Osteoblast (primary cell): ENCODE measurements around the gene FAR1. TPM values are rescaled to one million over a fixed set of nuclear protein-coding genes. Genes with fewer than 3 reads are reported as not detected.
"Not testable (repeated sequence)": the region's sequence is repeated elsewhere in the genome, so short reads cannot be mapped to it uniquely, and the experiment has no call there.

Experiments used
- DNase-seq: peaks from one replicate; pipeline ENCODE4 v3.0.0; 2011; ENCODE audit warnings: low spot score, mixed read lengths; ENCODE audit not compliant: insufficient read length; ENCODE audit errors: missing footprints
- H2AFZ ChIP-seq: 2 replicates; pipeline ENCODE4 v1.6.0; 2011; ENCODE audit warnings: mild to moderate bottlenecking, low read length
- H3K27ac ChIP-seq: 2 replicates; pipeline ENCODE4 v1.5.1; 2011; ENCODE audit warnings: mild to moderate bottlenecking, low read depth, low read length, moderate library complexity
- H3K27me3 ChIP-seq: 2 replicates; pipeline ENCODE4 v1.6.0; 2012; ENCODE audit warnings: mild to moderate bottlenecking, control low read depth, inconsistent platforms, low read length, moderate library complexity; ENCODE audit not compliant: insufficient read depth
- H3K36me3 ChIP-seq: 2 replicates; pipeline ENCODE4 v1.5.1; 2011; ENCODE audit warnings: mild to moderate bottlenecking, low read length, control low read depth, moderate library complexity; ENCODE audit not compliant: insufficient read depth
- H3K4me1 ChIP-seq: 2 replicates; pipeline ENCODE4 v1.5.1; 2011; ENCODE audit warnings: mild to moderate bottlenecking, low read length, control low read depth, moderate library complexity; ENCODE audit not compliant: insufficient read depth
- H3K4me2 ChIP-seq: 2 replicates; pipeline ENCODE4 v1.6.0; 2011; ENCODE audit warnings: mild to moderate bottlenecking, low read length; ENCODE audit not compliant: insufficient read depth
- H3K4me3 ChIP-seq: fragments of 200-600 bp; sonication (generic); 3 replicates; pipeline ENCODE4 v1.5.1; 2012; ENCODE audit warnings: mild to moderate bottlenecking, low read length, inconsistent platforms; ENCODE audit not compliant: insufficient read depth
- H3K79me2 ChIP-seq: 2 replicates; pipeline ENCODE4 v1.6.0; 2012; ENCODE audit warnings: mild to moderate bottlenecking, low read length, control low read depth, inconsistent platforms; ENCODE audit not compliant: insufficient read depth
- H3K9me3 ChIP-seq: 2 replicates; pipeline ENCODE4 v1.5.1; 2011; ENCODE audit warnings: low read depth, low read length, control low read depth
- H4K20me1 ChIP-seq: 2 replicates; pipeline ENCODE4 v1.6.0; 2012; ENCODE audit warnings: mild to moderate bottlenecking, low read length, control low read depth; ENCODE audit not compliant: insufficient read depth
- CTCF ChIP-seq: IDR thresholded peaks from 2 replicates; pipeline ENCODE4 v1.5.1; 2011; ENCODE audit warnings: mild to moderate bottlenecking, low read depth, low read length, moderate library complexity; ENCODE audit errors: extremely low read depth
- total RNA-seq: library from RNA; depleted of rRNA; stranded (reverse); fragments of >200 nt; gene quantifications from 2 replicates; pipeline ENCODE4 v1.2.3, GENCODE V29; 2012

The FAR1 gene
- total RNA-seq, 1 donor = 61.9 TPM

DNA sequence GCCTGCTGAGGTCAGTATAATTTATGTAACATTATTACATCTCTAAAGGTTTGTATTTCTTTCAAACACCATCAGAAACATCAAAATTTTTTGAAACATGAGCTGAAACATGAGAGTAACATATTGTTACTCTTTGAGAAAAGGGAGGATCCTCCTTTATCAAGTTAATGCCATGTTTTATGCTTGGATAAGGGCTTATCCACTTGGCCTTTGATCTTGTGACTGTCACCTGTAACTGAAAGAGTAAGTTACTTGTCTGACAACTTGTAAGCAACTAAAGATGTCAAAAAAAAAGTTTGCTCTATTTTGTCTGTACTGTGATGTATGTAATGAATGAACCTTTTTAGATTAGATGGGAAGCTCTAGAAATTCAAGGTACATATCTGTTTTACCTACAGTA is 59.6 kb downstream of the FAR1 start:
- Histone ChIP-seq H3K4me3 (no peak overlapping the region), H2AFZ (no peak overlapping the region), H3K4me2 (no peak overlapping the region), H3K27ac (no peak overlapping the region), H3K4me1 (no peaks in the 10 kb centered on the region), H3K36me3 (peaks cover 25% of the 10 kb centered on the region), H4K20me1 (no peaks in the 10 kb centered on the region), H3K27me3 (no peaks in the 10 kb centered on the region), H3K9me3 (no peaks in the 10 kb centered on the region), H3K79me2 (no peaks in the 10 kb centered on the region)
- TF ChIP-seq CTCF = no peak
- no peak for DNase-seq

GRCh38 chr11:13734530-13734929 is 66.1 kb downstream of the FAR1 start:
- Histone ChIP-seq H2AFZ (no peak overlapping the region), H3K9me3 (no peaks in the 10 kb centered on the region), H3K4me2 (no peak overlapping the region), H3K27me3 (no peaks in the 10 kb centered on the region), H3K36me3 (peaks cover 1% of the 10 kb centered on the region), H3K4me1 (no peaks in the 10 kb centered on the region), H3K27ac (no peak overlapping the region), H4K20me1 (no peaks in the 10 kb centered on the region), H3K79me2 (no peaks in the 10 kb centered on the region), H3K4me3 (no peak overlapping the region)
- TF ChIP-seq CTCF = no peak
- no peak for DNase-seq

GRCh38 chr11:13745165-13745564 is 76.7 kb downstream of the FAR1 start:
- Histone ChIP-seq H3K27me3 (no peaks in the 10 kb centered on the region), H3K79me2 (no peaks in the 10 kb centered on the region), H3K36me3 (no peaks in the 10 kb centered on the region), H3K4me3 (no peak overlapping the region), H3K4me2 (no peak overlapping the region), H3K9me3 (no peaks in the 10 kb centered on the region), H3K27ac (no peak overlapping the region), H2AFZ (no peak overlapping the region), H4K20me1 (no peaks in the 10 kb centered on the region), H3K4me1 (no peaks in the 10 kb centered on the region)
- DNase-seq = no peak
- TF ChIP-seq CTCF = no peak

DNA sequence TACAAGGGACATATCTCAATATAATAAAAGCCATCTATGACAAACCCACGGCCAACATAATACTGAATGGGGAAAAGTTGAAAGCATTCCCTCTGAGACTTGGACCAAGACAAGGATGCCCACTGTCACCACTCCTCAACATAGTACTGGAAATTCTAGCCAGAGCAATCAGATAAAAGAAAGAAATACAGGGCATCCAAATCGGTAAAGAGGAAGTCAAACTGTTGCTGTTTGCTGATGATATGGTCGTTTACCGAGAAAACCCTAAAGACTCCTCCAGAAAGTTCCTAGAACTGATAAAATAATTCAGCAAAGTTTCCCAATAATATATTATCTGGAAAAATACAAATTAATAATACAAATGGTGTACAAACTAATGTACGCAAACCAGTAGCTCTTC is 84.8 kb downstream of the FAR1 start:
- not testable (repeated sequence) for H3K27ac ChIP-seq, H3K4me2 ChIP-seq, H3K9me3 ChIP-seq, H3K27me3 ChIP-seq, H3K4me3 ChIP-seq, H4K20me1 ChIP-seq, H3K4me1 ChIP-seq, H3K36me3 ChIP-seq, H2AFZ ChIP-seq, DNase-seq, H3K79me2 ChIP-seq

- no peak for TF ChIP-seq CTCF
- Histone ChIP-seq H3K9me3 (no peaks in the 10 kb centered on the region), H3K36me3 (no peaks in the 10 kb centered on the region), H3K79me2 (no peaks in the 10 kb centered on the region), H3K4me3 (no peak overlapping the region), H2AFZ (no peak overlapping the region), H4K20me1 (no peaks in the 10 kb centered on the region), H3K27me3 (no peaks in the 10 kb centered on the region), H3K4me2 (no peak overlapping the region), H3K27ac (no peak overlapping the region), H3K4me1 (peaks cover 11% of the 10 kb centered on the region)
- DNase-seq = no peak
Observed at GRCh38 chr11:13759050-13759449, 90.6 kb downstream of the FAR1 start.
